Peyer's patch (tissue), 4 donors: ENCODE results near the gene MAT1A. TPM values are rescaled to one million over a fixed set of nuclear protein-coding genes. Genes with fewer than 3 reads are reported as not detected.

Experiments used
- DNase-seq, 3 donors: peaks; one replicate each; pipeline ENCODE4 v3.0.0-alpha.2; 2017 to 2019
- H3K27ac ChIP-seq, 4 donors: fragments of 200-600 bp; sonication (generic); one replicate each; pipeline ENCODE4 v1.5.1; 2016 to 2019
- H3K27me3 ChIP-seq, 2 donors: fragments of 200-600 bp; sonication (generic); one replicate each; pipeline ENCODE4 v1.5.1; 2019
- H3K36me3 ChIP-seq, 3 donors: fragments of 200-600 bp; sonication (generic); one replicate each; pipeline ENCODE4 v1.5.1; 2016 to 2019
- H3K4me1 ChIP-seq, 4 donors: fragments of 200-600 bp; sonication (generic); one replicate each; pipeline ENCODE4 v1.5.1; 2016 to 2019
- H3K4me3 ChIP-seq, 4 donors: fragments of 200-600 bp; sonication (generic); 1 replicate in 3 of 4; 2 replicates in 1 of 4; pipeline ENCODE4 v1.5.1; 2016 to 2019; ENCODE audit warnings: mild to moderate bottlenecking in 1 of 4
- H3K9me3 ChIP-seq, 4 donors: fragments of 200-600 bp; sonication (generic); one replicate each; pipeline ENCODE4 v1.5.1; 2016 to 2019; ENCODE audit warnings: mild to moderate bottlenecking in 1 of 4
- CTCF ChIP-seq, 6 experiments: fragments of 450-650 bp in 4 of 6; fragments of 200-600 bp in 2 of 6; sonication (generic) in 1 of 6; IDR thresholded peaks; one replicate each; pipeline ENCODE4 v1.5.1; 2017 to 2019; ENCODE audit warnings: antibody characterized with exemption in 6 of 6, mild to moderate bottlenecking in 3 of 6, moderate library complexity in 1 of 6
- POLR2A ChIP-seq, 2 donors: fragments of 450-650 bp; IDR thresholded peaks; one replicate each; pipeline ENCODE4 v1.5.1; 2017; ENCODE audit warnings: antibody characterized with exemption in 2 of 2, mild to moderate bottlenecking in 2 of 2, moderate library complexity in 2 of 2
- total RNA-seq, 4 donors: library from RNA; depleted of rRNA; stranded (reverse); fragments of >200 nt; gene quantifications; one replicate each; pipeline ENCODE4 v1.1.0, GENCODE V29; 2016

Gene MAT1A
- not detected for total RNA-seq

- no peak within 1 kb of the TSS for H3K27ac ChIP-seq
- DNase-seq, result no peak
- H3K4me3 ChIP-seq, result peak within 1 kb of the TSS in 1 of 4 donors; percentile 16
Measured at GRCh38 chr10:80289451-80290287, at the start of gene MAT1A. MAT1A (minus strand) TSS chr10:80289658; CDS start chr10:80289423, 235 bp downstream.

GRCh38 chr10:80333983-80334382, 44.5 kb upstream of the MAT1A start:
- TF ChIP-seq POLR2A (IDR thresholded peaks at IDR 0.05), result no peak
- TF ChIP-seq CTCF (IDR thresholded peaks at IDR 0.05), result no peak
- Histone ChIP-seq H3K4me3 (no peak overlapping the region), H3K4me1 (no peaks in the 10 kb centered on the region), H3K27ac (no peak overlapping the region), H3K36me3 (no peaks in the 10 kb centered on the region), H3K9me3 (no peaks in the 10 kb centered on the region), H3K27me3 (no peaks in the 10 kb centered on the region)
- no peak for DNase-seq

More at GRCh38 chr10:80289451-80290287, at the start of gene MAT1A:
- no peaks in the 10 kb centered on the region for H3K9me3 ChIP-seq
- TF ChIP-seq CTCF (IDR thresholded peaks at IDR 0.05), result no peak
- TF ChIP-seq POLR2A (IDR thresholded peaks at IDR 0.05), result no peak
- H3K27me3 ChIP-seq, result no peaks in the 10 kb centered on the region
- no peaks in the 10 kb centered on the region for H3K36me3 ChIP-seq
- H3K4me1 ChIP-seq, result no peaks in the 10 kb centered on the region

- Histone ChIP-seq H3K27ac (no peak overlapping the region), H3K4me1 (no peaks in the 10 kb centered on the region), H3K4me3 (no peak overlapping the region), H3K36me3 (no peaks in the 10 kb centered on the region), H3K9me3 (no peaks in the 10 kb centered on the region), H3K27me3 (no peaks in the 10 kb centered on the region)
- no peak for TF ChIP-seq POLR2A (IDR thresholded peaks at IDR 0.05)
- TF ChIP-seq CTCF (IDR thresholded peaks at IDR 0.05), result no peak
- no peak for DNase-seq
Measured at GRCh38 chr10:80324891-80325364, 35.5 kb upstream of the MAT1A start.

GRCh38 chr10:80324086-80324485, 34.6 kb upstream of the MAT1A start:
- no peak overlapping the region for H3K27ac ChIP-seq
- no peaks in the 10 kb centered on the region for H3K4me1 ChIP-seq
- TF ChIP-seq CTCF (IDR thresholded peaks at IDR 0.05), result no peak
- no peak for TF ChIP-seq POLR2A (IDR thresholded peaks at IDR 0.05)
- H3K4me3 ChIP-seq, result no peak overlapping the region
- DNase-seq, result no peak
- no peaks in the 10 kb centered on the region for H3K9me3 ChIP-seq
- no peaks in the 10 kb centered on the region for H3K27me3 ChIP-seq
- no peaks in the 10 kb centered on the region for H3K36me3 ChIP-seq

GRCh38 chr10:80323311-80323710, 33.9 kb upstream of the MAT1A start:
- no peaks in the 10 kb centered on the region for H3K36me3 ChIP-seq
- H3K27me3 ChIP-seq, result no peaks in the 10 kb centered on the region
- no peak overlapping the region for H3K4me3 ChIP-seq
- no peak for TF ChIP-seq POLR2A (IDR thresholded peaks at IDR 0.05)
- H3K9me3 ChIP-seq, result no peaks in the 10 kb centered on the region
- no peaks in the 10 kb centered on the region for H3K4me1 ChIP-seq
- DNase-seq, result no peak
- no peak overlapping the region for H3K27ac ChIP-seq

- Histone ChIP-seq H3K27ac (no peak overlapping the region), H3K27me3 (no peaks in the 10 kb centered on the region), H3K9me3 (no peaks in the 10 kb centered on the region), H3K36me3 (no peaks in the 10 kb centered on the region), H3K4me3 (no peak overlapping the region), H3K4me1 (no peaks in the 10 kb centered on the region)
- DNase-seq, result no peak
- TF ChIP-seq POLR2A (IDR thresholded peaks at IDR 0.05) (no peak), CTCF (IDR thresholded peaks at IDR 0.05) (no peak)
Measured at GRCh38 chr10:80322711-80323110, 33.3 kb upstream of the MAT1A start.
